Mesothelial cell of epicardium (in vitro differentiated cells): ENCODE measurements around the gene ADCY7. TPM values are rescaled to one million over a fixed set of nuclear protein-coding genes. Genes with fewer than 3 reads are reported as not detected.

Source experiments
- DNase-seq, 2 experiments: peaks; one replicate each; pipeline ENCODE4 v3.0.0; 2021; ENCODE audit warnings: low spot score in 2 of 2; ENCODE audit not compliant: unreplicated experiment in 2 of 2
- H3K27ac Mint-ChIP-seq: 2 replicates; pipeline ENCODE4 v1.8.0; 2021; ENCODE audit warnings: mixed read lengths
- H3K27me3 Mint-ChIP-seq: 2 replicates; pipeline ENCODE4 v1.8.0; 2021; ENCODE audit warnings: low read depth, mixed read lengths
- H3K36me3 Mint-ChIP-seq: 2 replicates; pipeline ENCODE4 v1.8.0; 2021; ENCODE audit warnings: mixed read lengths
- H3K4me1 Mint-ChIP-seq: 2 replicates; pipeline ENCODE4 v1.8.0; 2021; ENCODE audit warnings: mixed read lengths
- H3K4me3 Mint-ChIP-seq: 2 replicates; pipeline ENCODE4 v1.8.0; 2021; ENCODE audit warnings: mild to moderate bottlenecking, moderate library complexity, mixed read lengths
- H3K9me3 Mint-ChIP-seq: 2 replicates; pipeline ENCODE4 v1.8.0; 2021; ENCODE audit warnings: mixed read lengths
- CTCF ChIP-seq: fragments of 200-600 bp; sonication (generic); IDR thresholded peaks from one replicate; pipeline ENCODE4 v1.5.0; 2021; ENCODE audit warnings: antibody characterized with exemption; ENCODE audit not compliant: unreplicated experiment
- total RNA-seq: library from RNA; stranded (reverse); gene quantifications from 3 replicates; pipeline ENCODE4 v1.2.1, GENCODE V29; 2021

The ADCY7 gene
- total RNA-seq, 1 donor from 2014 or later: 25.7 TPM

- no peak overlapping the region for H3K4me3 Mint-ChIP-seq
- H3K27ac Mint-ChIP-seq: no peak overlapping the region
- no peak for DNase-seq
- H3K27me3 Mint-ChIP-seq: no peaks in the 10 kb centered on the region
- H3K36me3 Mint-ChIP-seq: peaks cover 2% of the 10 kb centered on the region
- no peaks in the 10 kb centered on the region for H3K9me3 Mint-ChIP-seq
- no peak for TF ChIP-seq CTCF
- no peaks in the 10 kb centered on the region for H3K4me1 Mint-ChIP-seq
Observed at GRCh38 chr16:50296807-50297206, 30.5 kb downstream of the ADCY7 start.

- peaks cover 3% of the 10 kb centered on the region for H3K4me1 Mint-ChIP-seq
- H3K36me3 Mint-ChIP-seq: peaks cover 2% of the 10 kb centered on the region
- H3K27me3 Mint-ChIP-seq: no peaks in the 10 kb centered on the region
- no peak for DNase-seq
- TF ChIP-seq CTCF: no peak
- H3K27ac Mint-ChIP-seq: no peak overlapping the region
- no peak overlapping the region for H3K4me3 Mint-ChIP-seq
- no peaks in the 10 kb centered on the region for H3K9me3 Mint-ChIP-seq
Observed at GRCh38 chr16:50297301-50298074, 31.1 kb downstream of the ADCY7 start.

- no peak for DNase-seq
- H3K36me3 Mint-ChIP-seq: peaks cover 2% of the 10 kb centered on the region
- TF ChIP-seq CTCF: no peak
- no peaks in the 10 kb centered on the region for H3K9me3 Mint-ChIP-seq
- no peaks in the 10 kb centered on the region for H3K27me3 Mint-ChIP-seq
- H3K27ac Mint-ChIP-seq: no peak overlapping the region
- H3K4me3 Mint-ChIP-seq: no peak overlapping the region
- H3K4me1 Mint-ChIP-seq: peaks cover 3% of the 10 kb centered on the region
Observed at GRCh38 chr16:50298075-50298460, 31.7 kb downstream of the ADCY7 start.

GRCh38 chr16:50298591-50299507 lies 32.5 kb downstream of the ADCY7 start:
- no peak for TF ChIP-seq CTCF
- Mint-ChIP-seq H3K4me1 (peaks cover 3% of the 10 kb centered on the region), H3K4me3 (no peak overlapping the region), H3K36me3 (peaks cover 2% of the 10 kb centered on the region), H3K27me3 (no peaks in the 10 kb centered on the region), H3K9me3 (no peaks in the 10 kb centered on the region), H3K27ac (no peak overlapping the region)
- DNase-seq: no peak

GRCh38 chr16:50299508-50300105 lies 33.3 kb downstream of the ADCY7 start:
- H3K4me3 Mint-ChIP-seq: no peak overlapping the region
- H3K27me3 Mint-ChIP-seq: no peaks in the 10 kb centered on the region
- no peaks in the 10 kb centered on the region for H3K9me3 Mint-ChIP-seq
- no peak for TF ChIP-seq CTCF
- H3K4me1 Mint-ChIP-seq: peaks cover 3% of the 10 kb centered on the region
- DNase-seq: no peak
- H3K36me3 Mint-ChIP-seq: no peaks in the 10 kb centered on the region
- H3K27ac Mint-ChIP-seq: no peak overlapping the region
